WTC11 (cell line): ENCODE measurements around the gene PLK1. TPM values are rescaled to one million over a fixed set of nuclear protein-coding genes. Genes with fewer than 3 reads are reported as not detected.

Experiments used
- ATAC-seq: fragments of 200-7000 bp; cut with Tn5 transposase; 2 replicates; pipeline ENCODE4 v1.10.0; 2021; ENCODE audit warnings: mild to moderate bottlenecking, moderate library complexity
- CTCF ChIA-PET: fragments of 300-600 bp; sonication (Branson Sonifier 250); formaldehyde crosslinking; loops from one replicate; lab custom pipeline; 2021; ENCODE audit warnings: antibody characterized with exemption; lab: Charles Lee
- POLR2A ChIA-PET: fragments of 350-600 bp; sonication (Branson Sonifier 250); formaldehyde crosslinking; loops from one replicate; lab custom pipeline; 2021; ENCODE audit warnings: antibody characterized with exemption; lab: Charles Lee
- DNase-seq: peaks from one replicate; pipeline ENCODE4 v3.0.0; 2021; ENCODE audit warnings: low spot score
- H3K27ac Mint-ChIP-seq: 2 replicates; pipeline ENCODE4 v1.8.0; 2021; ENCODE audit warnings: mixed read lengths
- H3K27me3 Mint-ChIP-seq: 2 replicates; pipeline ENCODE4 v1.8.0; 2021; ENCODE audit warnings: low read depth, mild to moderate bottlenecking, moderate library complexity, mixed read lengths
- H3K36me3 Mint-ChIP-seq: 2 replicates; pipeline ENCODE4 v1.8.0; 2021; ENCODE audit warnings: mixed read lengths
- H3K4me1 Mint-ChIP-seq: 2 replicates; pipeline ENCODE4 v1.8.0; 2022; ENCODE audit warnings: mixed read lengths
- H3K4me3 Mint-ChIP-seq: 2 replicates; pipeline ENCODE4 v1.8.0; 2021; ENCODE audit warnings: mild to moderate bottlenecking, moderate library complexity, mixed read lengths
- H3K9me3 Mint-ChIP-seq: 2 replicates; pipeline ENCODE4 v1.8.0; 2021; ENCODE audit warnings: mixed read lengths
- EMX1 ChIP-seq: fragments of 250-450 bp; sonication (Bioruptor Pico); IDR thresholded peaks from 2 replicates; pipeline ENCODE4 v1.8.0; 2021; ENCODE audit warnings: mild to moderate bottlenecking
- ETV6 ChIP-seq: sonication (generic); formaldehyde crosslinking; IDR thresholded peaks from 2 replicates; pipeline ENCODE4 v1.8.1; 2022; ENCODE audit warnings: mild to moderate bottlenecking, missing genetic modification reagents
- FOXJ3 ChIP-seq: sonication (generic); formaldehyde crosslinking; IDR thresholded peaks from 2 replicates; pipeline ENCODE4 v1.9.0; 2021; ENCODE audit warnings: missing genetic modification reagents, mild to moderate bottlenecking, borderline replicate concordance
- FOXP1 ChIP-seq: sonication (generic); formaldehyde crosslinking; IDR thresholded peaks from 2 replicates; pipeline ENCODE4 v1.8.0; 2022; ENCODE audit warnings: missing genetic modification reagents, mild to moderate bottlenecking, moderate library complexity, borderline replicate concordance
- GTF2I ChIP-seq: fragments of 250-450 bp; sonication (Bioruptor Pico); conservative IDR thresholded peaks from 2 replicates; pipeline ENCODE4 v1.4.0; 2021; ENCODE audit warnings: mild to moderate bottlenecking
- KAT7 ChIP-seq: sonication (generic); formaldehyde crosslinking; IDR thresholded peaks from 2 replicates; pipeline ENCODE4 v1.8.1; 2023; ENCODE audit warnings: missing genetic modification reagents, mild to moderate bottlenecking, borderline replicate concordance
- NFATC4 ChIP-seq: fragments of 250-450 bp; sonication (Bioruptor Pico); IDR thresholded peaks from 2 replicates; pipeline ENCODE4 v1.9.0; 2021; ENCODE audit warnings: mild to moderate bottlenecking
- NFE2L1 ChIP-seq: sonication (generic); formaldehyde crosslinking; IDR thresholded peaks from 2 replicates; pipeline ENCODE4 v1.8.1; 2023; ENCODE audit warnings: missing genetic modification reagents
- NFYB ChIP-seq: sonication (generic); formaldehyde crosslinking; conservative IDR thresholded peaks from 2 replicates; pipeline ENCODE4 v1.8.0; 2022; ENCODE audit warnings: low read depth, missing genetic modification reagents
- NR1H2 ChIP-seq: sonication (generic); formaldehyde crosslinking; IDR thresholded peaks from 2 replicates; pipeline ENCODE4 v1.9.0; 2021; ENCODE audit warnings: mild to moderate bottlenecking, moderate library complexity, missing genetic modification reagents
- SMAD3 ChIP-seq: sonication (generic); formaldehyde crosslinking; IDR thresholded peaks from 2 replicates; pipeline ENCODE4 v1.8.0; 2022; ENCODE audit warnings: missing genetic modification reagents, mild to moderate bottlenecking, borderline replicate concordance
- SMAD4 ChIP-seq: sonication (generic); formaldehyde crosslinking; IDR thresholded peaks from 2 replicates; pipeline ENCODE4 v1.8.0; 2022; ENCODE audit warnings: mild to moderate bottlenecking, missing genetic modification reagents
- SP1 ChIP-seq: sonication (generic); formaldehyde crosslinking; conservative IDR thresholded peaks from 2 replicates; pipeline ENCODE4 v1.8.1; 2022; ENCODE audit warnings: missing genetic modification reagents
- TCF7 ChIP-seq: sonication (generic); formaldehyde crosslinking; IDR thresholded peaks from 2 replicates; pipeline ENCODE4 v1.8.0; 2022; ENCODE audit warnings: mild to moderate bottlenecking, low read depth, missing genetic modification reagents, moderate library complexity
- TEAD1 ChIP-seq: sonication (generic); formaldehyde crosslinking; IDR thresholded peaks from 2 replicates; pipeline ENCODE4 v1.8.0; 2022; ENCODE audit warnings: mild to moderate bottlenecking, missing genetic modification reagents
- TEAD4 ChIP-seq: sonication (generic); formaldehyde crosslinking; IDR thresholded peaks from 2 replicates; pipeline ENCODE4 v1.8.0; 2022; ENCODE audit warnings: mild to moderate bottlenecking, missing genetic modification reagents
- ZNF121 ChIP-seq: sonication (generic); formaldehyde crosslinking; IDR thresholded peaks from 2 replicates; pipeline ENCODE4 v1.8.0; 2023; ENCODE audit warnings: missing genetic modification reagents
- ZNF232 ChIP-seq: sonication (generic); formaldehyde crosslinking; IDR thresholded peaks from 2 replicates; pipeline ENCODE4 v1.8.0; 2022; ENCODE audit warnings: mild to moderate bottlenecking, missing genetic modification reagents
- ZNF396 ChIP-seq: fragments of 250-450 bp; sonication (Bioruptor Pico); IDR thresholded peaks from 2 replicates; pipeline ENCODE4 v1.8.0; 2021; ENCODE audit warnings: mild to moderate bottlenecking, moderate library complexity, borderline replicate concordance
- ZNF416 ChIP-seq: fragments of 250-450 bp; sonication (Bioruptor Pico); IDR thresholded peaks from 2 replicates; pipeline ENCODE4 v1.9.0; 2021; ENCODE audit warnings: mild to moderate bottlenecking, inconsistent platforms
- total RNA-seq: library from RNA; stranded (reverse); gene quantifications from 3 replicates; pipeline ENCODE4 v1.2.3, GENCODE V29; 2021
- TF ChIP-seq, protein P1 (sequence below): sonication (generic); formaldehyde crosslinking; IDR thresholded peaks from 2 replicates; pipeline ENCODE4 v1.8.1; 2022; ENCODE audit warnings: missing genetic modification reagents, borderline replicate concordance
- TF ChIP-seq, protein P2 (sequence below): sonication (generic); formaldehyde crosslinking; IDR thresholded peaks from 2 replicates; pipeline ENCODE4 v1.8.0; 2022; ENCODE audit warnings: mild to moderate bottlenecking, missing genetic modification reagents
- TF ChIP-seq, protein P3 (sequence below): fragments of 250-450 bp; sonication (Bioruptor Pico); IDR thresholded peaks from 2 replicates; pipeline ENCODE4 v1.9.0; 2021; ENCODE audit warnings: mild to moderate bottlenecking
- TF ChIP-seq, protein P4 (sequence below): sonication (generic); formaldehyde crosslinking; IDR thresholded peaks from 2 replicates; pipeline ENCODE4 v1.8.1; 2023; ENCODE audit warnings: mild to moderate bottlenecking, missing genetic modification reagents
- TF ChIP-seq, protein P5 (sequence below): sonication (generic); formaldehyde crosslinking; IDR thresholded peaks from 2 replicates; pipeline ENCODE4 v1.8.0; 2023; ENCODE audit warnings: mild to moderate bottlenecking, missing genetic modification reagents
- TF ChIP-seq, protein P6 (sequence below): sonication (generic); formaldehyde crosslinking; IDR thresholded peaks from 2 replicates; pipeline ENCODE4 v1.8.1; 2023; ENCODE audit warnings: mild to moderate bottlenecking, missing genetic modification reagents, borderline replicate concordance

The PLK1 gene
- total RNA-seq, 1 experiment from 2014 or later = 167 TPM

DNA sequence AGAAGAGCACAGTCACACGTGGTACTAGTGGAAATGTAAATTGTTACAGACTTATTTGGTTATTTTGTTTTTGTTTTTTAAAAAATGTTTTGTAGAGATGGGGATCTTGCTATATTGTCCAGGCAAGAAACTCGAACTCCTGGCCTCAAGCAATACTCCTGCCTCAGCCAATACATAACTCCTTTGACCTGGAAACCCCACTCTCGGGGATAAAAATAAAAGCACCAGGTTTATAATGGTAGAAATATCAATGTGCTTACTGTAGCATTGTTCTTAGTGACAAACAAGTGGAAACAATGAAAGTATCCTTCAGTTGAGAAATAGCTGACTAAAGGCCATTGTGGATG is 46.1 kb downstream of the PLK1 start:
- DNase-seq (no peak), ATAC-seq (no peak)
- ChIA-PET POLR2A (no interaction called here), CTCF (no interaction called here)
- peaks cover 10% of the 10 kb centered on the region for H3K4me1 Mint-ChIP-seq
- H3K36me3 Mint-ChIP-seq = peaks cover 7% of the 10 kb centered on the region
- H3K27ac Mint-ChIP-seq = no peak overlapping the region
- H3K27me3 Mint-ChIP-seq = peaks cover 11% of the 10 kb centered on the region
- H3K9me3 Mint-ChIP-seq = peaks cover 33% of the 10 kb centered on the region
- no peak for TF ChIP-seq TEAD4
- TF ChIP-seq, protein P1, sequence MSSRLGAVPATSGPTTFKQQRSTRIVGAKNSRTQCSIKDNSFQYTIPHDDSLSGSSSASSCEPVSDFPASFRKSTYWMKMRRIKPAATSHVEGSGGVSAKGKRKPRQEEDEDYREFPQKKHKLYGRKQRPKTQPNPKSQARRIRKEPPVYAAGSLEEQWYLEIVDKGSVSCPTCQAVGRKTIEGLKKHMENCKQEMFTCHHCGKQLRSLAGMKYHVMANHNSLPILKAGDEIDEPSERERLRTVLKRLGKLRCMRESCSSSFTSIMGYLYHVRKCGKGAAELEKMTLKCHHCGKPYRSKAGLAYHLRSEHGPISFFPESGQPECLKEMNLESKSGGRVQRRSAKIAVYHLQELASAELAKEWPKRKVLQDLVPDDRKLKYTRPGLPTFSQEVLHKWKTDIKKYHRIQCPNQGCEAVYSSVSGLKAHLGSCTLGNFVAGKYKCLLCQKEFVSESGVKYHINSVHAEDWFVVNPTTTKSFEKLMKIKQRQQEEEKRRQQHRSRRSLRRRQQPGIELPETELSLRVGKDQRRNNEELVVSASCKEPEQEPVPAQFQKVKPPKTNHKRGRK (CRISPR knock-in tag) = no peak
- no peak for TF ChIP-seq FOXJ3 (CRISPR knock-in tag)
- TF ChIP-seq SP1 = no peak
- TF ChIP-seq TCF7 = no peak
- TF ChIP-seq, protein P2, sequence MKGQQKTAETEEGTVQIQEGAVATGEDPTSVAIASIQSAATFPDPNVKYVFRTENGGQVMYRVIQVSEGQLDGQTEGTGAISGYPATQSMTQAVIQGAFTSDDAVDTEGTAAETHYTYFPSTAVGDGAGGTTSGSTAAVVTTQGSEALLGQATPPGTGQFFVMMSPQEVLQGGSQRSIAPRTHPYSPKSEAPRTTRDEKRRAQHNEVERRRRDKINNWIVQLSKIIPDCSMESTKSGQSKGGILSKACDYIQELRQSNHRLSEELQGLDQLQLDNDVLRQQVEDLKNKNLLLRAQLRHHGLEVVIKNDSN (CRISPR knock-in tag) = no peak
- no peak for TF ChIP-seq TEAD1 (CRISPR knock-in tag)
- TF ChIP-seq ZNF121 (CRISPR knock-in tag) = no peak
- TF ChIP-seq, protein P3, sequence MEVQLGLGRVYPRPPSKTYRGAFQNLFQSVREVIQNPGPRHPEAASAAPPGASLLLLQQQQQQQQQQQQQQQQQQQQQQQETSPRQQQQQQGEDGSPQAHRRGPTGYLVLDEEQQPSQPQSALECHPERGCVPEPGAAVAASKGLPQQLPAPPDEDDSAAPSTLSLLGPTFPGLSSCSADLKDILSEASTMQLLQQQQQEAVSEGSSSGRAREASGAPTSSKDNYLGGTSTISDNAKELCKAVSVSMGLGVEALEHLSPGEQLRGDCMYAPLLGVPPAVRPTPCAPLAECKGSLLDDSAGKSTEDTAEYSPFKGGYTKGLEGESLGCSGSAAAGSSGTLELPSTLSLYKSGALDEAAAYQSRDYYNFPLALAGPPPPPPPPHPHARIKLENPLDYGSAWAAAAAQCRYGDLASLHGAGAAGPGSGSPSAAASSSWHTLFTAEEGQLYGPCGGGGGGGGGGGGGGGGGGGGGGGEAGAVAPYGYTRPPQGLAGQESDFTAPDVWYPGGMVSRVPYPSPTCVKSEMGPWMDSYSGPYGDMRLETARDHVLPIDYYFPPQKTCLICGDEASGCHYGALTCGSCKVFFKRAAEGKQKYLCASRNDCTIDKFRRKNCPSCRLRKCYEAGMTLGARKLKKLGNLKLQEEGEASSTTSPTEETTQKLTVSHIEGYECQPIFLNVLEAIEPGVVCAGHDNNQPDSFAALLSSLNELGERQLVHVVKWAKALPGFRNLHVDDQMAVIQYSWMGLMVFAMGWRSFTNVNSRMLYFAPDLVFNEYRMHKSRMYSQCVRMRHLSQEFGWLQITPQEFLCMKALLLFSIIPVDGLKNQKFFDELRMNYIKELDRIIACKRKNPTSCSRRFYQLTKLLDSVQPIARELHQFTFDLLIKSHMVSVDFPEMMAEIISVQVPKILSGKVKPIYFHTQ (CRISPR knock-in tag) = no peak
- no peak for TF ChIP-seq ZNF396
- TF ChIP-seq FOXP1 (CRISPR knock-in tag) = no peak
- no peak for TF ChIP-seq SMAD4
- TF ChIP-seq KAT7 (CRISPR knock-in tag) = no peak
- no peak for TF ChIP-seq ZNF232 (CRISPR knock-in tag)
- no peak for TF ChIP-seq EMX1
- TF ChIP-seq, protein P4, sequence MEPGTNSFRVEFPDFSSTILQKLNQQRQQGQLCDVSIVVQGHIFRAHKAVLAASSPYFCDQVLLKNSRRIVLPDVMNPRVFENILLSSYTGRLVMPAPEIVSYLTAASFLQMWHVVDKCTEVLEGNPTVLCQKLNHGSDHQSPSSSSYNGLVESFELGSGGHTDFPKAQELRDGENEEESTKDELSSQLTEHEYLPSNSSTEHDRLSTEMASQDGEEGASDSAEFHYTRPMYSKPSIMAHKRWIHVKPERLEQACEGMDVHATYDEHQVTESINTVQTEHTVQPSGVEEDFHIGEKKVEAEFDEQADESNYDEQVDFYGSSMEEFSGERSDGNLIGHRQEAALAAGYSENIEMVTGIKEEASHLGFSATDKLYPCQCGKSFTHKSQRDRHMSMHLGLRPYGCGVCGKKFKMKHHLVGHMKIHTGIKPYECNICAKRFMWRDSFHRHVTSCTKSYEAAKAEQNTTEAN = no peak
- no peak for TF ChIP-seq SMAD3
- H3K4me3 Mint-ChIP-seq = no peak overlapping the region

DNA sequence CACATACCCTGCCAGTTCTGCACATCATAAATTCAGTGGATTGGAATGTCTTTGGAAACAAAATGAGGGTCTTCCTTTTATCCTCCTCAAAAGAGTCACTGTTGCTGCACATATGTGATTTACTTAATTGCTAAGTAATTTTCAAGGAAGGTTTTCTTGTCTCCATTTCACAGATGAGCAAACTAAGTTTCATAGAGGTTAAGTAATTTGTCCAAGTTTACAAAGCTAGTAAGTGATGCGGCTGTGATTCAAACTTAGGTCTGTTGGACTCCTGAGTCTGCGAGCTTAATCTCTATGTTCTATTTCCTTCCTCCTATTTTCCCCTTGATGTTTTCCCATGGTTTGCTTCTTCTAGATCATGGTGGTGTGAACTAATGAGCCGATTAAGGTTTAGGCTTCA is 48.0 kb downstream of the PLK1 start:
- ChIA-PET POLR2A (no interaction called here), CTCF (interaction anchor here (0.6 to 2.1 kb wide), 2 partner anchors 64 to 130 kb away, joined by 3 to 7 read pairs; partner anchors contain the start of gene NDUFAB1)
- Mint-ChIP-seq H3K27ac (no peak overlapping the region), H3K4me1 (peaks cover 14% of the 10 kb centered on the region), H3K9me3 (peaks cover 25% of the 10 kb centered on the region), H3K4me3 (no peak overlapping the region), H3K36me3 (peaks cover 7% of the 10 kb centered on the region), H3K27me3 (peaks cover 13% of the 10 kb centered on the region)
- ATAC-seq = no peak
- no peak for DNase-seq
- no peak for TF ChIP-seq NFYB (CRISPR knock-in tag)
- no peak for TF ChIP-seq TEAD1 (CRISPR knock-in tag)
- no peak for TF ChIP-seq ETV6 (CRISPR knock-in tag)
- TF ChIP-seq, protein P5, sequence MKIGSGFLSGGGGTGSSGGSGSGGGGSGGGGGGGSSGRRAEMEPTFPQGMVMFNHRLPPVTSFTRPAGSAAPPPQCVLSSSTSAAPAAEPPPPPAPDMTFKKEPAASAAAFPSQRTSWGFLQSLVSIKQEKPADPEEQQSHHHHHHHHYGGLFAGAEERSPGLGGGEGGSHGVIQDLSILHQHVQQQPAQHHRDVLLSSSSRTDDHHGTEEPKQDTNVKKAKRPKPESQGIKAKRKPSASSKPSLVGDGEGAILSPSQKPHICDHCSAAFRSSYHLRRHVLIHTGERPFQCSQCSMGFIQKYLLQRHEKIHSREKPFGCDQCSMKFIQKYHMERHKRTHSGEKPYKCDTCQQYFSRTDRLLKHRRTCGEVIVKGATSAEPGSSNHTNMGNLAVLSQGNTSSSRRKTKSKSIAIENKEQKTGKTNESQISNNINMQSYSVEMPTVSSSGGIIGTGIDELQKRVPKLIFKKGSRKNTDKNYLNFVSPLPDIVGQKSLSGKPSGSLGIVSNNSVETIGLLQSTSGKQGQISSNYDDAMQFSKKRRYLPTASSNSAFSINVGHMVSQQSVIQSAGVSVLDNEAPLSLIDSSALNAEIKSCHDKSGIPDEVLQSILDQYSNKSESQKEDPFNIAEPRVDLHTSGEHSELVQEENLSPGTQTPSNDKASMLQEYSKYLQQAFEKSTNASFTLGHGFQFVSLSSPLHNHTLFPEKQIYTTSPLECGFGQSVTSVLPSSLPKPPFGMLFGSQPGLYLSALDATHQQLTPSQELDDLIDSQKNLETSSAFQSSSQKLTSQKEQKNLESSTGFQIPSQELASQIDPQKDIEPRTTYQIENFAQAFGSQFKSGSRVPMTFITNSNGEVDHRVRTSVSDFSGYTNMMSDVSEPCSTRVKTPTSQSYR (CRISPR knock-in tag) = no peak
- TF ChIP-seq FOXP1 (CRISPR knock-in tag) = no peak
- TF ChIP-seq NFATC4 (CRISPR knock-in tag) = no peak
- no peak for TF ChIP-seq NFE2L1 (CRISPR knock-in tag)
- no peak for TF ChIP-seq GTF2I (CRISPR knock-in tag)
- no peak for TF ChIP-seq ZNF416
- TF ChIP-seq, protein P6, sequence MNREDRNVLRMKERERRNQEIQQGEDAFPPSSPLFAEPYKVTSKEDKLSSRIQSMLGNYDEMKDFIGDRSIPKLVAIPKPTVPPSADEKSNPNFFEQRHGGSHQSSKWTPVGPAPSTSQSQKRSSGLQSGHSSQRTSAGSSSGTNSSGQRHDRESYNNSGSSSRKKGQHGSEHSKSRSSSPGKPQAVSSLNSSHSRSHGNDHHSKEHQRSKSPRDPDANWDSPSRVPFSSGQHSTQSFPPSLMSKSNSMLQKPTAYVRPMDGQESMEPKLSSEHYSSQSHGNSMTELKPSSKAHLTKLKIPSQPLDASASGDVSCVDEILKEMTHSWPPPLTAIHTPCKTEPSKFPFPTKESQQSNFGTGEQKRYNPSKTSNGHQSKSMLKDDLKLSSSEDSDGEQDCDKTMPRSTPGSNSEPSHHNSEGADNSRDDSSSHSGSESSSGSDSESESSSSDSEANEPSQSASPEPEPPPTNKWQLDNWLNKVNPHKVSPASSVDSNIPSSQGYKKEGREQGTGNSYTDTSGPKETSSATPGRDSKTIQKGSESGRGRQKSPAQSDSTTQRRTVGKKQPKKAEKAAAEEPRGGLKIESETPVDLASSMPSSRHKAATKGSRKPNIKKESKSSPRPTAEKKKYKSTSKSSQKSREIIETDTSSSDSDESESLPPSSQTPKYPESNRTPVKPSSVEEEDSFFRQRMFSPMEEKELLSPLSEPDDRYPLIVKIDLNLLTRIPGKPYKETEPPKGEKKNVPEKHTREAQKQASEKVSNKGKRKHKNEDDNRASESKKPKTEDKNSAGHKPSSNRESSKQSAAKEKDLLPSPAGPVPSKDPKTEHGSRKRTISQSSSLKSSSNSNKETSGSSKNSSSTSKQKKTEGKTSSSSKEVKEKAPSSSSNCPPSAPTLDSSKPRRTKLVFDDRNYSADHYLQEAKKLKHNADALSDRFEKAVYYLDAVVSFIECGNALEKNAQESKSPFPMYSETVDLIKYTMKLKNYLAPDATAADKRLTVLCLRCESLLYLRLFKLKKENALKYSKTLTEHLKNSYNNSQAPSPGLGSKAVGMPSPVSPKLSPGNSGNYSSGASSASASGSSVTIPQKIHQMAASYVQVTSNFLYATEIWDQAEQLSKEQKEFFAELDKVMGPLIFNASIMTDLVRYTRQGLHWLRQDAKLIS = no peak
- no peak for TF ChIP-seq NR1H2 (CRISPR knock-in tag)
